GM04504 (cell line): ENCODE data around the gene BCL2L13.

Experiments used
- DNase-seq: peaks from one replicate; pipeline ENCODE4 v3.0.0-alpha.2; 2012; ENCODE audit warnings: low read depth

Gene BCL2L13, protein sequence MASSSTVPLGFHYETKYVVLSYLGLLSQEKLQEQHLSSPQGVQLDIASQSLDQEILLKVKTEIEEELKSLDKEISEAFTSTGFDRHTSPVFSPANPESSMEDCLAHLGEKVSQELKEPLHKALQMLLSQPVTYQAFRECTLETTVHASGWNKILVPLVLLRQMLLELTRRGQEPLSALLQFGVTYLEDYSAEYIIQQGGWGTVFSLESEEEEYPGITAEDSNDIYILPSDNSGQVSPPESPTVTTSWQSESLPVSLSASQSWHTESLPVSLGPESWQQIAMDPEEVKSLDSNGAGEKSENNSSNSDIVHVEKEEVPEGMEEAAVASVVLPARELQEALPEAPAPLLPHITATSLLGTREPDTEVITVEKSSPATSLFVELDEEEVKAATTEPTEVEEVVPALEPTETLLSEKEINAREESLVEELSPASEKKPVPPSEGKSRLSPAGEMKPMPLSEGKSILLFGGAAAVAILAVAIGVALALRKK

GRCh38 chr22:17638432-17639246 is at the start of gene BCL2L13:
Gene BCL2L13 (plus strand): TSS chr22:17638757. CDS start chr22:17655712, 16,955 bp downstream.
- peak; percentile 69 for DNase-seq

DNA sequence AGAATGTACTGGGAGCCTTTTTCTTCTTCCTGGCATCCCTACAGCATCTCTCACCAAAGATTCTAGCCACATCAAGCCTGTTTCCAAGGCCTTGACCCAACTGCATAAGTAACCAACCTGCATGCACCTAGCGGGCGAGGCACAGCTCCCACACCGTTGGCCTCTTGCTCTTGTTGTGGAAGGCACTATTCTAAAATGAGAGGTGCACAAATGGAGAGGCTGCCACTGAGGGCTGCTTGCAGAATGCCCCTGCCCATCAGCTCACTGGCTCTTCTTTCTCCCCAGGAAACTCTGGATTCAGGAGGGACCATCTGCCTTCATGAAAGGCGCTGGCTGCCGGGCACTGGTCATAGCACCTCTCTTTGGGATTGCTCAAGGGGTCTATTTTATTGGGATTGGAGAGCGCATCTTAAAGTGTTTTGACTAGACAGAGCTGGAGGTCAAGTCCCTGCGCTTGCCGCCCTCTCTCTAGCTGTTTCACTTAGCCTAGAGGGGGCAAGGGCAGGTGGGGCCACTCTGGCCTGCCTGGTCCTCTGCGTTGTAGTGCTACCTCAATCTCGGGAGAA is 48.7 kb upstream of the BCL2L13 start:
- DNase-seq = no peak

DNA sequence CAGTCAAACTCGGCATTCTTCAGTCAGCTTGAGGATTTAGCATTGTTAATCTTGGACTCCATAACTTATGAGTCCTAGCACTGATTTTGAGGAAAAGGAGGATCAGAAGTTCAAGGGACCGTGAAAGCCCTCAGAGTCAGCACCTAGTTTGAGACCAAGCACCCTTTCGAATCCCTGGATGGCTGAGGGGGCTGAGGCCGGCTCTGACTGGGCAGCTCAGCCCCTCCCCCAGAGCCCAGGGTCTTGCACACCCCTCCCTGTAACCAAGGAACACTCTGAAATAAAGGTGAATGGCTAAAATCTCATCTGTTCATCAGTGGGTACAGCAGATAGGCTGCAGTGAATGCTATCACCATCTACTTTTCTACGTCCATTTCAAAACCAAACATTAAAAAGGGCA is 48.0 kb upstream of the BCL2L13 start:
- no peak for DNase-seq

DNA sequence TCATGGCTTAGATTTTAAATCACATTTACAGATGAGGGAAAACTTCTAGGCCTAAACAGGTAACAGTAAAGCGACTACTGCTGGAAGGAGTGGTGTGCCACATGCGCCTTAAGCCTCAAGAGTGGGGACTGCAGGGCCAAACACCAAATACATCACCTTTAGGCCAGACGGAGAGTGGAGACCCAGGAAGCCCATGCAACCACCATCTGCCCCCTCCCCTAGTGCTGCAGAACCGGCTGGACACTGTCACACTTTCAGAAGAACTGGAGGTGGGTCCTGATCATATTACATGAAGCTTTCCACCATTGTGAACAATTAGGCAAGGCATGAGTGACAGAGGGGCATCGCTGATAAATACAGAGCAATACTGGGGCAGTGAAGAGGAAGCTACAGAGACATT is 46.4 kb upstream of the BCL2L13 start:
- DNase-seq = no peak

DNA sequence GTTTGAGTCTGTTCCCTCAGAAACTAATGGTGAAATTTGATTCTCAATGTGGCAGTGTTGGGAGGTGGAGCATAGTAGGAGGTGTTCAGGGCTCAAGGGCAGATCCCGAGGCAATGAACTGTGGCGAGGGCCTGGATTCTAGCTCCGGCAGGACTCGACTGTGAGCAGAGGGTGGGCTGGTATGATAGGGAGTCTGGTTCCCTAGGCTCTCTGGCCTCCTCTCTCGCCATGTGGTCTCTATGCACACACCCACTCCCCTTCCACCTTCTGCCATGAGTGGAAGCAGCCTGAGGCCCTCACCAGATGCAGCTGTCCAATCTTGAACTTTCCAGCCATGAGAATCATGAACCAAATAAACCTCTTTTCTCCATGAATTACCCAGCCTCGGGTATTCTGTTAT is 42.3 kb upstream of the BCL2L13 start:
- no peak for DNase-seq

DNA sequence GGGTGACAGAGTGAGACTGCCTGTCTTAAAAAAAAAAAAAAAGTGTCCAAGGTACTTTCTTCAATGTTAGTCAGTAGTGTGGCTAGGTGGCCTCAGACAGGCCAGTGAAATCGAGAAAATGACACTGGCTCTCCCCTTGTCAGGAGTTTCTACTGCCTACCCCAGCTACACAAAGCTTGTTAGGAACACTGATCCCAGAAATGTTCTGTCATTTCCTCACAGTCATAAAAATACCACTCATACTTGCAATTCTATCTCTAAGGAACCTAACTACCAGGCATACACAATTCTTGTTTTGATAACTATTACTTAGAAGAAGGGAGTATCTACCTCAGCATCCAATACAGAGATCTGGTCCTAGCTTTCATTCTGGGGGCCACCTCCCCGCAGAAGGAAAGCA is 41.3 kb upstream of the BCL2L13 start:
- peak; percentile 39 for DNase-seq

DNA sequence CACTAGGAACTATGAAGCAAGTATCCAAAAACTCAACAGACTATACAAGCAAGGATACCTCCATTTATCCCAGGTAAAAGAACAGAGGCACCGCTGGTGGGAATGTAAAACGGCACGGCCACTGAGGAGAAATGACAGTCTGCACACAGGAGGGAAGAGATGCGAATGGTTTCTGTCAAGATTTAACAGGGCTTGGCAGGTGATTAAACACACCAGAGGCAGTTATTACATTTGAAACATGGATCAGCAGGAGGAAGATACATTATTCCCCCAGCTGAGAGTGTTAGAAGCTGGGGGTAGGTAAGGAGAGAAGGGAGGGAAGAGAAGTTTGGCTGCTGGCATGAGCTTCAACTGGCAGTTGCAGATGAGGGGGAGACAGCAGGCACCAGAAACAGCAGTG is 40.2 kb upstream of the BCL2L13 start:
- no peak for DNase-seq

- no peak for DNase-seq
Observed at GRCh38 chr22:17601031-17601430, 37.5 kb upstream of the BCL2L13 start.

DNA sequence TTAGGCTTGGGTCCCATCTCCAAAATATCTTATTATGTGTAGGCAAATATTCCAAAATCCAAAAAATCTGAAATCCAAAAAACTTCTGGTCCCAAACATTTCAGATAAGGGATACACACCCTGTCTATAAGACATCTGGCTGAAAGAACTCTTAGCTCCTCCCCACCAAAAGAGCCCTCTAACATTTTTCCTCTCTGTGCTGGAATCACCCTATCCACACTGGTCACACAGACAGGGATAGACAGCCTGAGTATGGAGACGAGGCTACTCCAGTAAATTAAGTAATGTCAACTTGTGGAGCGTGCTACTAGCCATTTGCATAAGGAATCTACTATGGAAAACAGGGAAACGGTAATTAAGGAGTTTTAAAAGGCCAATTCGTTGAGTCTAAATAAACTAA is 34.9 kb upstream of the BCL2L13 start:
- no peak for DNase-seq

DNA sequence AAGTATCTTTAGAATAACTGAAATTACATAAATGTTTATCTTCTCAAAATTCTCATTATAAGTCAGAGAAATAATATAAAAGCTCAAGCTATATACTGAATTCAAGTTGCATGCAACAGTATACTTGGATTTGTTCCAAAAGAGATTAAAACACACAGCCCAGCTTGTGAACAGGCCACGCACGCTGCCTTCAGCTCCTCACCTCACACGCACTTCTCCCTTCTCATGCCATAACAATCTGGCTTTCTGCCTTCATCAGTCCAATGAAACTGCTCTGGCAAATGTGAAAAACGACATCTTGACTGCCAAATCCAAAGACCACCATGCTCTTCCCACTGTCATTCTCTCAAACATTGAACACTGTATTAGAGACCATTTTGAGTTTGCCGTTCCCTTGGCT is 32.1 kb upstream of the BCL2L13 start:
- DNase-seq = peak; percentile 54

- no peak for DNase-seq
Observed at GRCh38 chr22:17607891-17608521, 30.6 kb upstream of the BCL2L13 start.

GRCh38 chr22:17612057-17612456 is 26.5 kb upstream of the BCL2L13 start:
- DNase-seq = no peak

- no peak for DNase-seq
Observed at GRCh38 chr22:17613280-17613679, 25.3 kb upstream of the BCL2L13 start.

GRCh38 chr22:17627961-17628405 is 10.6 kb upstream of the BCL2L13 start:
- DNase-seq = no peak

DNA sequence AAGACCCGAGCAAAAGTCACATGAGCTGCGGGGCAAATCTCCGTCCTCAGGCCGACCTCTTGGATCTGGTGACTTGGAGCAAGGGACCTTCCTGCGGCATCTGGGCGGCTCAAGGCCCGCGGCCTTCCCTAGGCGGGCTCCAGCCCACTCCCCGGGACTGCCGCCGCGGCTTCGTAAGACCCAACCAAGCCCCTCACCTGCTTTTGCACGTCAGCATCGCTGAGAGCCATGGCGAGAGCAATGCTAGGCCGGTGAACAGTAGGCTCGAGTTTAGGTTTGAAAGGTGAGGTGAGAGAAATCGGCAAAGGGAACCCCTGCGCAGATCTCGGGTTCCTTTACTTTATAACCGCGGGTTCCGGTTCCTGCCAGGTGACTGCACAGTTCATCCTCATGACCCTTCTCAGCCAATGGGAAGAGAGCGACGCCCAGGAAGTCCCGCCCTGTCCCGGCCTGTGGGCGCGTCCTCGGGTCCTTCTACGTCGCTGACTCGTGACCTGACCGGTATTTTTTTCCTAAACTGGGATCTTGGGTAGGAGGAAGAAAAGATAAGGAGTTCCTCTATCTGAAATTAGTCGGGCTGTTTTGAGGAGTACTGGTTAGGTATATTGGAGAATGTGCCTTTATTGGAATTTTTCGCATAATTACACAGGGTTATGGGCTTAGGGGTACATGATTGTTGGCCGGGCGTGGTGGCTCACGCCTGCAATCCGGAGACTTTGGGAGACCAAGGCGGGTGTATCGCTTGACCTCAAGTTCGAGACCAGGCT is 10.0 kb upstream of the BCL2L13 start, which contains the start of gene ATP6V1E1:
Gene ATP6V1E1, minus strand, starts transcription at position 344 of the 767 bp plus-strand sequence. Its CDS starts 114 bp downstream, at position 230.
- DNase-seq = peak; percentile 91

- no peak for DNase-seq
Observed at GRCh38 chr22:17629173-17629489, 9.4 kb upstream of the BCL2L13 start.

DNA sequence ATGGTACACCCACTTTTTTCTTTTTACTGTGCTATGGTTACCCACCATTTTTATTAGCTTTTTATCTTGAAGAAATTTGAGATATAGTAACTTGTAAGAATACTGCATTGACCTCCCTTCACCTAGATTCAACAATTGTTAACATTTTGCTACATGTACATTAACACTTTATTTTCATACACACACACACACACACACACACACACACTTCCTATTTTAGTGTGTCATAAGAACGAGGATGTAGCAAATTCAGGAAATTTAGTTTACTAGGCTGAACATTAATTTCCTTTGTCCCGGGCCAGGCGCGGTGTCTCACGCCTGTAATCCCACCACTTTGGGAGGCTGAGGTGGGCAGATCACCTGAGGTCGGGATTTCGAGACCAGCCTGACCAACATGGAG is 8.9 kb upstream of the BCL2L13 start:
- DNase-seq = no peak

DNA sequence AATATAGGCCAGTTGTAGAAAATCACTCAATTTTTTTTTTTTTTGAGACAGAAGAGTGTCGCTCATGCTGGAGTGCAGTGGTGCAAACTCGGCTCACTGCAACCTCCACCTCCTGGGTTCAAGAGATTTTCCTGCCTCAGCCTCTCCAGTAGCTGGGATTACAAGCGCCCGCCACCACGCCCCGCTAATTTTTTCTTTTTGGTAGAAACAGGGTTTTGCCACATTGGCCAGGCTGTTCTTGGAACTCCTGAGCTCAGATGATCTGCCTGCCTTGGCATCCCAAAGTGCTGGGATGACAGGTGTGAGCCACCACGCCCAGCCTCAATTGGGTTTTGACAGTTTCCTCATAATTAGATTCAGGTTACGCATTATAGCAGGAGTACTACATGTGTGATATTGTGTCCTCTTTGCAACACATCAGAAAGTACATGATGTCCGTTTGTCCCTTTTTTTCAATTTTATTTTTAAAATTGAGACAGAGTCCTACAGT is 7.4 kb upstream of the BCL2L13 start:
- DNase-seq = no peak

- DNase-seq = peak; percentile 62
Observed at GRCh38 chr22:17633217-17633997, 5.2 kb upstream of the BCL2L13 start.

DNA sequence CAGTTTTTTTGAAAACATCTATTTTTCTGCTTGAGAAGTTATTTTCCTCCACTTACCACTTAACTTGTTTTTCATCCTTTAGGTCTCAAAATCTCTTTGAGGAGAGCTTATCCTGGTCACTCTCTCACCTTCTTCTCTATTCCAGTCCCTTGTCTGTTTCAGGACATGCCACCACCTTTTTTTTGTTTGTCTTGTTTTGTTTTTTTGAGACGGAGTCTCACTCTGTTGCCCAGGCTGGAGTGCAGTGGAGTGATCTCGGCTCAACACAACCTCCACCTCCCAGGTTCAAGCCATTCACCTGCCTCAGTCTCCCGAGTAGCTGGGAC is 4.6 kb upstream of the BCL2L13 start:
- DNase-seq = no peak

GRCh38 chr22:17634696-17635095 is 3.9 kb upstream of the BCL2L13 start:
- DNase-seq = no peak
